ENCODE results near the gene TEX36. TPM values are rescaled to one million over a fixed set of nuclear protein-coding genes. Genes with fewer than 3 reads are reported as not detected.

Gene TEX36
- total RNA-seq, 1 experiment from 2014 or later, result not detected

- DNase-seq, result no peak
- no peak overlapping the region for H3K4me2 ChIP-seq (ENCODE audit: insufficient read depth, insufficient read length, low read length)
- H3K27ac ChIP-seq (ENCODE audit: insufficient read length, low read depth, low read length), result no peak overlapping the region
- H2BK120ac ChIP-seq (ENCODE audit: low read depth, low read length, poor library complexity, severe bottlenecking), result no peak overlapping the region
- H4K20me1 ChIP-seq (ENCODE audit: control insufficient read depth, insufficient read depth, insufficient read length), result no peaks in the 10 kb centered on the region
- H3K4me3 Mint-ChIP-seq, result no peak overlapping the region
- H3K27me3 ChIP-seq (ENCODE audit: insufficient read depth, low read length), result no peaks in the 10 kb centered on the region
- no peak overlapping the region for H2BK20ac ChIP-seq (ENCODE audit: low read depth, low read length, poor library complexity, severe bottlenecking)
- H2BK12ac ChIP-seq (ENCODE audit: insufficient read length, low read depth, low read length), result no peak overlapping the region
- no CpG with 5 or more reads among the region's 3 CpGs for WGBS (ENCODE audit: extremely low coverage, insufficient read length, low lambda C conversion rate)
- no peak overlapping the region for H2BK5ac ChIP-seq (ENCODE audit: insufficient read length, low read length)
- H3K27me3 Mint-ChIP-seq (ENCODE audit: low read depth), result no peaks in the 10 kb centered on the region; the same call in none of the 2 replicates
- no peak overlapping the region for H2AK5ac ChIP-seq (ENCODE audit: insufficient read length, low read length)
- TF ChIP-seq CTCF (conservative IDR thresholded peaks at IDR 0.05), result no peak
- no peak overlapping the region for H4K91ac ChIP-seq (ENCODE audit: insufficient read length, low read depth, low read length)
- no peak overlapping the region for H3T11ph ChIP-seq (ENCODE audit: low read length)
- H2BK15ac ChIP-seq (ENCODE audit: low read depth, low read length), result no peak overlapping the region
- no peak overlapping the region for H3K23ac ChIP-seq (ENCODE audit: insufficient read length, low read depth, low read length)
- no peak overlapping the region for H2AFZ ChIP-seq (ENCODE audit: low read length)
- H3K79me1 ChIP-seq (ENCODE audit: insufficient read depth, low read depth, low read length, poor library complexity, severe bottlenecking), result no peaks in the 10 kb centered on the region
- no peak overlapping the region for H3K27ac Mint-ChIP-seq
- no peaks in the 10 kb centered on the region for H3K9me3 ChIP-seq (ENCODE audit: control insufficient read depth, low read depth, low read length)
- no peak overlapping the region for H4K8ac ChIP-seq (replicated peaks; ENCODE audit: insufficient read length, low read depth, low read length)
- no peak overlapping the region for H3K9ac ChIP-seq (ENCODE audit: extremely low read depth, insufficient read length, low read length)
- no peak overlapping the region for H3K14ac ChIP-seq (ENCODE audit: insufficient read depth, low read length)
- H3K56ac ChIP-seq (ENCODE audit: insufficient read length, low read depth, low read length), result no peak overlapping the region
- H3K23me2 ChIP-seq (ENCODE audit: insufficient read length, low read depth, low read length, poor library complexity, severe bottlenecking), result no peaks in the 10 kb centered on the region
- no peak overlapping the region for H3K18ac ChIP-seq (ENCODE audit: insufficient read length, low read depth, low read length)
- H3K36me3 Mint-ChIP-seq (ENCODE audit: insufficient read depth in 1 of 3, low read depth in 3 of 3), result peaks cover 0 to 3% (median 2%) of the 10 kb centered on the region in 3 experiments; a peak in 3 of 7 replicates
- H4K5ac ChIP-seq (ENCODE audit: insufficient read length, low read depth, low read length), result no peak overlapping the region
- peaks cover 8 to 11% of the 10 kb centered on the region in 2 experiments for H3K9me3 Mint-ChIP-seq
- peaks cover 11 to 15% of the 10 kb centered on the region in 2 experiments; a peak in 3 of 4 replicates for H3K4me1 Mint-ChIP-seq
- no peak overlapping the region for H3K4ac ChIP-seq (ENCODE audit: low read depth, low read length)
- no peaks in the 10 kb centered on the region; the same call in 1 of the 2 replicates for H3K4me1 ChIP-seq (ENCODE audit: insufficient read depth, low read length)
- H3K79me2 ChIP-seq (ENCODE audit: insufficient read depth, low read length), result no peaks in the 10 kb centered on the region
Measured at GRCh38 chr10:125641398-125641797, 41.6 kb downstream of the TEX36 start.
